Left lung (tissue), 10 donors: ENCODE data around the gene UNC5A. TPM values are rescaled to one million over a fixed set of nuclear protein-coding genes. Genes with fewer than 3 reads are reported as not detected.

Experiments
- ATAC-seq: fragments of 200-7000 bp; cut with Tn5 transposase; one replicate; pipeline ENCODE4 v1.9.1; 2020; ENCODE audit warnings: moderate library complexity
- DNase-seq, 4 donors: peaks; one replicate each; pipeline ENCODE4 v3.0.0-alpha.2; 2013 to 2020
- H3K27ac ChIP-seq, 2 donors: fragments of 200-600 bp; sonication (generic) in 1 of 2; one replicate each; pipeline versions ENCODE4 v1.5.0 to v1.8.0; 2020 to 2021
- H3K27me3 ChIP-seq, 2 donors: fragments of 200-600 bp; sonication (generic) in 1 of 2; one replicate each; pipeline versions ENCODE4 v1.5.0 to v1.8.0; 2020 to 2021
- H3K36me3 ChIP-seq, 2 donors: fragments of 200-600 bp; sonication (generic) in 1 of 2; one replicate each; pipeline versions ENCODE4 v1.5.0 to v1.8.0; 2020 to 2021
- H3K4me1 ChIP-seq, 2 donors: fragments of 200-600 bp; one replicate each; pipeline ENCODE4 v1.8.0; 2021
- H3K4me3 ChIP-seq, 2 donors: fragments of 200-600 bp; sonication (generic) in 1 of 2; one replicate each; pipeline versions ENCODE4 v1.5.0 to v1.8.0; 2020 to 2021; ENCODE audit warnings: mild to moderate bottlenecking in 1 of 2
- H3K9me3 ChIP-seq, 2 donors: fragments of 200-600 bp; sonication (generic) in 1 of 2; one replicate each; pipeline versions ENCODE4 v1.5.0 to v1.8.0; 2020 to 2021
- intact Hi-C, 2 donors: fragments of 100-400 bp; cut with DNase I; formaldehyde crosslinking; loops; one replicate each; pipeline versions ENCODE4 v1.11.2 to v1.14.2; 2022
- polyA plus RNA-seq, 6 donors: library from polyadenylated mRNA; unstranded; fragments of 120-200 nt; gene quantifications; one replicate each; pipeline ENCODE4 v1.2.1, GENCODE V29; 2013; ENCODE audit not compliant: insufficient read length in 6 of 6
- total RNA-seq, 2 donors: library from RNA; stranded (reverse); fragmentation: NEBNext Ultra II Directional; extraction: Animal tissue kit (Norgen Biotek cat#: 25700); gene quantifications; one replicate each; pipeline ENCODE4 v1.2.1, GENCODE V29; 2021
- TF ChIP-seq, protein P1 (sequence below), 2 donors: fragments of 200-600 bp; sonication (generic) in 1 of 2; IDR thresholded peaks; one replicate each; pipeline versions ENCODE4 v1.5.0 to v1.8.0; 2021; ENCODE audit warnings: antibody characterized with exemption in 2 of 2
- donor health status: DM: no; HTN: yes; CAD: no.
- donor health status: DM: no; HTN: no; CAD: no.

The UNC5A gene
- total and polyA plus RNA-seq, 8 donors = 0.24 to 1.6 (median 1.0) TPM; not detected in 1

DNA sequence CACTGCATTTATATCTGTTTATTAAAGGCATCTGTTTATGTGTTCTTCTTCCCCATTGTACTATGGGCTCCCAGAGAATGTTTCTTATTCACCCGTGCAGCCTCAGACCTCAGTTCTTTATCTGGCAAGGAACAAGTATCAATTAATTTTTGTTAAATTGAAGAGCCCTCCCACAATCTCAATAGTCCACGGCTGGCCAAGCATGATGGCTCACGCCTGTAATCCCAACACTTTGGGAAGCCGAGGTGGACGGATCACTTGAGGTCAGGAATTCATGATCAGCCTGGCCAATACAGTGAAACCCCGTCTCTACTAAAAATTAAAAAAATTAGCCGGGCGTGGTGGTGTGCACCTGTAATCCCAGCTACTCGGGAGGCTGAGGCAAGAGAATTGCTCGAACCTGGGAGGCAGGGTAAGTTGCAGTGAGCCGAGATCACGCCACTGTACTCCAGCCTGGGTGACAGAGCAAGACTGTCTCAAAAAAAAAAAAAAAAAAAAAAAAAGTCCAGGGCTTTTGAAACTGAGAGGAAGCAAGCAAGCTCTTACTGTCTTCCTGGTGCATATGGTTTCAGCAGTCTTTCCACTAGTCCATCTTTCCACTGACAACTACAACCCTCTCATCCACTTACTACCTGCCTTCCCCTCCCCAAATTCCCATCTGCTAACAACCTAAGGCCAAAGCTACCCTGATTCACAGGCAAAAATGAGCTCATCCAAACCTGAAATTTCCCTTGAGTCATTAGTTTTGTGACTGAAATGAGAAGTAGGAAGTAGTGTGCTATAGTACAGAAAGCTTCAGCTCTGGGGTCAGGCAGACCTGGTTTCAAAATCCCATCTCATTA, 91.1 kb downstream of the UNC5A start:
- intact Hi-C loops = no loop called here
- TF ChIP-seq, protein P1, sequence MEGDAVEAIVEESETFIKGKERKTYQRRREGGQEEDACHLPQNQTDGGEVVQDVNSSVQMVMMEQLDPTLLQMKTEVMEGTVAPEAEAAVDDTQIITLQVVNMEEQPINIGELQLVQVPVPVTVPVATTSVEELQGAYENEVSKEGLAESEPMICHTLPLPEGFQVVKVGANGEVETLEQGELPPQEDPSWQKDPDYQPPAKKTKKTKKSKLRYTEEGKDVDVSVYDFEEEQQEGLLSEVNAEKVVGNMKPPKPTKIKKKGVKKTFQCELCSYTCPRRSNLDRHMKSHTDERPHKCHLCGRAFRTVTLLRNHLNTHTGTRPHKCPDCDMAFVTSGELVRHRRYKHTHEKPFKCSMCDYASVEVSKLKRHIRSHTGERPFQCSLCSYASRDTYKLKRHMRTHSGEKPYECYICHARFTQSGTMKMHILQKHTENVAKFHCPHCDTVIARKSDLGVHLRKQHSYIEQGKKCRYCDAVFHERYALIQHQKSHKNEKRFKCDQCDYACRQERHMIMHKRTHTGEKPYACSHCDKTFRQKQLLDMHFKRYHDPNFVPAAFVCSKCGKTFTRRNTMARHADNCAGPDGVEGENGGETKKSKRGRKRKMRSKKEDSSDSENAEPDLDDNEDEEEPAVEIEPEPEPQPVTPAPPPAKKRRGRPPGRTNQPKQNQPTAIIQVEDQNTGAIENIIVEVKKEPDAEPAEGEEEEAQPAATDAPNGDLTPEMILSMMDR (IDR thresholded peaks at IDR 0.05) = no peak
- H3K4me1 ChIP-seq = peaks cover 5 to 61% of the 10 kb centered on the region in 2 donors
- H3K27ac ChIP-seq = peak overlapping the region in 1 of 2 donors; percentile 90
- H3K4me3 ChIP-seq = no peak overlapping the region
- H3K27me3 ChIP-seq = no peaks in the 10 kb centered on the region
- H3K9me3 ChIP-seq = no peaks in the 10 kb centered on the region
- ATAC-seq = no peak
- peak in 1 of 4 donors; percentile 30 for DNase-seq
- peaks cover 0 to 40% of the 10 kb centered on the region in 2 donors for H3K36me3 ChIP-seq

DNA sequence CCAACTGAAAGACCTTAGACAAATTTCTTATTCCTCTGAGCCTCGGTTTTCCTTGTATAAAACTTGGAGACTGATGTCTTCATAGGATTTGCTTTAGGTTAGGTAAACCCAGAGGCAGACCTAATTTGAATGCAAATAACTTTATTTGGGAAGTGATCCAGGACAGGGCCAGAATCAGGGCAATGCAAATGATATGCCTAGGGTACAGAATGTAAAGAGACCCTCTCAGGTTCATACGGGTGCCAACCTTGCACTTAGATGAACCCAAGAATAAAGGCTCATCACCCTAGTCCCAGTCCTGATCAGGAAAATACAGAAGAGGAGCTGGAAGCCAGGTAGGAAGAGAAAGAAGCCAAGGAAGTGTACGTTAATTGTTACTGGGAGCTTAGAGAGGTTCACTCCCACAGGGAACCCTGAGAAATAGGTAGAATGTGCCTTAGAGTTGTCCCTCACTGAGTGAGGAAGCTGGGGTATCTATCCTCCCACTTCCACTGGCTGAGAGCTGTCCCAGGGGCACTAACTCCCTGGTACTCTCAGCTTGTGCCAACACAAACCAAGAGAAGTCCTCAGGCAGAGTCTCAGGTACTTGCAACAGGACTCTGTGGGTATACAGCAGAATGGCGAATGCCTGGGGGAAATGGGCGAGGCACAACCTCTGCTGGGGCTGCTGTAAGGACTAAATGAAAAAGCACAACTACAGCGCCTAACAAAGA, 91.9 kb downstream of the UNC5A start:
- no peak overlapping the region for H3K4me3 ChIP-seq
- H3K4me1 ChIP-seq = peaks cover 5 to 53% of the 10 kb centered on the region in 2 donors
- H3K27me3 ChIP-seq = no peaks in the 10 kb centered on the region
- intact Hi-C loops = no loop called here
- H3K27ac ChIP-seq = peak overlapping the region in 1 of 2 donors; percentile 90
- ATAC-seq = no peak
- H3K9me3 ChIP-seq = no peaks in the 10 kb centered on the region
- no peak for DNase-seq
- peaks cover 0 to 47% of the 10 kb centered on the region in 2 donors for H3K36me3 ChIP-seq
- TF ChIP-seq, protein P1 (IDR thresholded peaks at IDR 0.05) = no peak

DNA sequence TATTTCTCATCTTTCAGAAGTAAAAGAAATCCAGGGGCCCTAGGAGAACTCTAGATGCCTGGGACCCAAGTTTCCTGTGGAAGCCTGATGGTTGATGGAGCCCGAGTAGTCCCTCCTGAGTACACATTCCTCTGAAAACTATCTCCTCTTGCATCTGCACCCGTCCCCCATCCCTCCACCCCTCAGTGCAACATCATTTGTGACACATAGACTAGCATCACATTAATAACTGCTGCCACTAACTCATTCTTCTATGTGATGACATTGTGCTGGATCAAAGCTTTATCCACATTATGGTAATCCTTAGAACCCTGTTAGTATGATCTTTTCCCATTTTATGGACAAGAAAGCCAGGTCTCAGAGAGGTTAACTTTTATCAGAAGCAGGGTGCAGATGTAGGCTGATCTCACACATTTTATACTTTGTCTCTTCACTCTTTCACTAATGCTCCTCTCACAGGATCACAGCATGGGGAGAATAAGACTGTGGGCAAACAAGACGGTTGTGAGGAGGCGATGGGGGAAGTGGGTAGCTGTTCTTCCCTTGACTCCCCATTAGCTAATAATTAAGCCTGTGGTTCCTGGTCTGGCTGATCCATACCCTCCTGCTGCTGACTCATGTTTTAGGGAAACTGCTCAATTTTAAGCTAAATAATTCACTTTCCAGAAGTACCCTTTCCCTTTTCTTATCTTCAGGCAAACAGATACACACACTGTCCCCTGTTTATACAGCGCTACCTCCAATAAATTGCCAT, 92.7 kb downstream of the UNC5A start:
- TF ChIP-seq, protein P1 (IDR thresholded peaks at IDR 0.05) = no peak
- intact Hi-C loops = no loop called here
- Histone ChIP-seq H3K27me3 (no peaks in the 10 kb centered on the region), H3K36me3 (peaks cover 3 to 53% of the 10 kb centered on the region in 2 donors), H3K4me1 (peaks cover 5 to 51% of the 10 kb centered on the region in 2 donors), H3K9me3 (no peaks in the 10 kb centered on the region), H3K27ac (peak overlapping the region in 1 of 2 donors; percentile 90), H3K4me3 (no peak overlapping the region)
- ATAC-seq = no peak
- DNase-seq = no peak

GRCh38 chr5:176904276-176904675, 93.9 kb downstream of the UNC5A start:
- H3K27me3 ChIP-seq = no peaks in the 10 kb centered on the region
- no peak for DNase-seq

More at GRCh38 chr5:176904276-176904675, 93.9 kb downstream of the UNC5A start:
- Histone ChIP-seq H3K4me3 (no peak overlapping the region), H3K27ac (no peak overlapping the region), H3K9me3 (no peaks in the 10 kb centered on the region), H3K36me3 (peaks cover 6 to 58% of the 10 kb centered on the region in 2 donors), H3K4me1 (peaks cover 5 to 58% of the 10 kb centered on the region in 2 donors)
- TF ChIP-seq, protein P1 (IDR thresholded peaks at IDR 0.05) = no peak
- intact Hi-C loops = no loop called here
- no peak for ATAC-seq
